HepG2 (cell line): ENCODE data around the gene FBXO4. TPM values are rescaled to one million over a fixed set of nuclear protein-coding genes. Genes with fewer than 3 reads are reported as not detected.

Source experiments
- CHD4 ChIP-seq: fragments of 200-600 bp; sonication (generic); IDR thresholded peaks from 2 replicates; pipeline ENCODE4 v1.7.0; 2017; ENCODE audit warnings: mild to moderate bottlenecking, low read length, borderline replicate concordance
- ETV5 ChIP-seq: IDR thresholded peaks from 2 replicates; pipeline ENCODE4 v1.6.1; 2018; ENCODE audit warnings: missing biosample characterization, missing genetic modification reagents, inconsistent platforms, borderline replicate concordance
- HNRNPUL1 ChIP-seq: fragments of 200-400 bp; formaldehyde crosslinking; IDR thresholded peaks from 2 replicates; pipeline ENCODE4 v1.6.1; 2017; ENCODE audit warnings: low read depth, mild to moderate bottlenecking, low read length, moderate library complexity
- PHF21A ChIP-seq: sonication (generic); formaldehyde crosslinking; IDR thresholded peaks from 2 replicates; pipeline ENCODE4 v1.5.0; 2020; ENCODE audit warnings: mild to moderate bottlenecking, missing genetic modification reagents
- ZNF143 ChIP-seq: sonication (generic); formaldehyde crosslinking; IDR thresholded peaks from 2 replicates; pipeline ENCODE4 v1.4.0; 2020; ENCODE audit warnings: missing genetic modification reagents
- ZNF367 ChIP-seq: sonication (generic); formaldehyde crosslinking; IDR thresholded peaks from 2 replicates; pipeline ENCODE4 v1.4.0; 2020; ENCODE audit warnings: missing genetic modification reagents, borderline replicate concordance
- ZSCAN22 ChIP-seq: sonication (generic); formaldehyde crosslinking; IDR thresholded peaks from 2 replicates; pipeline ENCODE4 v1.4.0; 2020; ENCODE audit warnings: mild to moderate bottlenecking, missing genetic modification reagents
- polyA plus RNA-seq, 8 experiments: library from polyadenylated mRNA; depleted of rRNA in 3 of 8; stranded (reverse) in 7 of 8; unstranded in 1 of 8; fragments of >200 nt; fragmentation: Illumina TruSeq in 4 of 8; extraction: Trizol in 4 of 8; gene quantifications; 2 replicates each; pipeline versions ENCODE4 v1.2.1 to v1.2.3, GENCODE V29; 2011 to 2016; ENCODE audit warnings: low read depth in 4 of 8, missing spikeins in 1 of 8, mixed read lengths in 1 of 8; ENCODE audit not compliant: insufficient read depth in 1 of 8
- total RNA-seq, 5 experiments: library from RNA; depleted of rRNA; stranded (reverse); fragments of >200 nt; fragmentation: Illumina TruSeq; extraction: Trizol; gene quantifications; 2 replicates each; pipeline ENCODE4 v1.2.3, GENCODE V29; 2016; ENCODE audit warnings: low read depth in 1 of 5
- TF ChIP-seq, protein P1 (sequence below): sonication (generic); formaldehyde crosslinking; conservative IDR thresholded peaks from 2 replicates; pipeline ENCODE4 v1.8.0; 2022; ENCODE audit warnings: missing genetic modification reagents
- TF ChIP-seq, protein P2 (sequence below): sonication (generic); formaldehyde crosslinking; IDR thresholded peaks from 2 replicates; pipeline ENCODE4 v1.4.0; 2020; ENCODE audit warnings: mild to moderate bottlenecking, missing genetic modification reagents
- TF ChIP-seq, protein P3 (sequence below): sonication (generic); formaldehyde crosslinking; IDR thresholded peaks from 2 replicates; pipeline ENCODE4 v1.4.0; 2020; ENCODE audit warnings: missing genetic modification reagents
- TF ChIP-seq, protein P4 (sequence below): IDR thresholded peaks from 2 replicates; pipeline ENCODE4 v1.6.1; 2016

FBXO4 gene
- total and polyA plus RNA-seq, 2 of the 13 experiments (the other 11 are each of a cell fraction or from before 2014, with no cell fraction given), result 5.2 to 16.4 TPM

DNA sequence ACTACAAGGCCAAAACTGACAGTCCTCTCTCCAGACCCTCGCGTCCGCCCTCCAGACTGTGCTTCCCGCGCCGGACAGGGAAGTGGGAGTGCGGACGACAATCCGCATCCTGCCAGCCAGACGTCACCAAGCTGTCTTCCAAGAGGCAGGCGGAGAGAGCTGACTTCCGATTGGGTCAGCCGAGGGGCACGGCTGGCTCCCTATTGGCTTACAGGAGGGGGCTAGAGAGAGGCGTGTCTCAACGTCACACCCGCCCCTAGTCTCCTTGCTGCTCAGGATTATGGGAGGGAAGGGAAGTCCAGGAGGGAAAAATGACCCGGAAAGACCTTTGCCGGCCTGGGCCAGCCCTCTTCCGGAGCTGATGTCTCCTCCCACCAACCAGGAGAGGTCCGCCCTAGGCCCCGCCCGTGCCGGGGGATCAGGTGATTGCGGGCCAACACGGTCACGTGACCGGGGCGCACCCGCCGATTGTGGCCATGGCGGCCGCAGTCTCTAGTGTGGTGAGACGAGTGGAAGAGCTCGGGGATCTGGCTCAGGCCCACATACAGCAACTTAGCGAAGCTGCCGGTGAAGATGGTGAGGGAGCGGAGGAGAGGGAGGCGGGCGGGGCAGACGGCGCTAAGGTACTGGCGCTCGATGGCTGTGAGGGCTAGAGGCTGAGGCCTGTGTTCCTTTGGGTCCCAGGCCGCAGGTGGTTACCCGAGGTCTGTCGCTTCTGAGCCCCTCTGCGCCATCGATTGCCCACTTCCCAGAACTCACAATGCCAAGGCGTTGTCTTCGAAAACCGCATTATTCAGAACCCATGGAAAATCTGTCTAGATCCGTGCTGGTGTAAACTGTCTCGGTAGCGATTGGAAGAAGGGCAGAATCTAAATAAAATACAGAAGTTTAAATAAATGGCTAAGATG is 20.9 kb upstream of the FBXO4 start, which contains the start of gene RIMOC1 (continued):
- TF ChIP-seq, protein P1, sequence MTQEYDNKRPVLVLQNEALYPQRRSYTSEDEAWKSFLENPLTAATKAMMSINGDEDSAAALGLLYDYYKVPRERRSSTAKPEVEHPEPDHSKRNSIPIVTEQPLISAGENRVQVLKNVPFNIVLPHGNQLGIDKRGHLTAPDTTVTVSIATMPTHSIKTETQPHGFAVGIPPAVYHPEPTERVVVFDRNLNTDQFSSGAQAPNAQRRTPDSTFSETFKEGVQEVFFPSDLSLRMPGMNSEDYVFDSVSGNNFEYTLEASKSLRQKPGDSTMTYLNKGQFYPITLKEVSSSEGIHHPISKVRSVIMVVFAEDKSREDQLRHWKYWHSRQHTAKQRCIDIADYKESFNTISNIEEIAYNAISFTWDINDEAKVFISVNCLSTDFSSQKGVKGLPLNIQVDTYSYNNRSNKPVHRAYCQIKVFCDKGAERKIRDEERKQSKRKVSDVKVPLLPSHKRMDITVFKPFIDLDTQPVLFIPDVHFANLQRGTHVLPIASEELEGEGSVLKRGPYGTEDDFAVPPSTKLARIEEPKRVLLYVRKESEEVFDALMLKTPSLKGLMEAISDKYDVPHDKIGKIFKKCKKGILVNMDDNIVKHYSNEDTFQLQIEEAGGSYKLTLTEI (CRISPR knock-in tag), result no peak
- TF ChIP-seq CHD4, result no peak
- TF ChIP-seq, protein P2, sequence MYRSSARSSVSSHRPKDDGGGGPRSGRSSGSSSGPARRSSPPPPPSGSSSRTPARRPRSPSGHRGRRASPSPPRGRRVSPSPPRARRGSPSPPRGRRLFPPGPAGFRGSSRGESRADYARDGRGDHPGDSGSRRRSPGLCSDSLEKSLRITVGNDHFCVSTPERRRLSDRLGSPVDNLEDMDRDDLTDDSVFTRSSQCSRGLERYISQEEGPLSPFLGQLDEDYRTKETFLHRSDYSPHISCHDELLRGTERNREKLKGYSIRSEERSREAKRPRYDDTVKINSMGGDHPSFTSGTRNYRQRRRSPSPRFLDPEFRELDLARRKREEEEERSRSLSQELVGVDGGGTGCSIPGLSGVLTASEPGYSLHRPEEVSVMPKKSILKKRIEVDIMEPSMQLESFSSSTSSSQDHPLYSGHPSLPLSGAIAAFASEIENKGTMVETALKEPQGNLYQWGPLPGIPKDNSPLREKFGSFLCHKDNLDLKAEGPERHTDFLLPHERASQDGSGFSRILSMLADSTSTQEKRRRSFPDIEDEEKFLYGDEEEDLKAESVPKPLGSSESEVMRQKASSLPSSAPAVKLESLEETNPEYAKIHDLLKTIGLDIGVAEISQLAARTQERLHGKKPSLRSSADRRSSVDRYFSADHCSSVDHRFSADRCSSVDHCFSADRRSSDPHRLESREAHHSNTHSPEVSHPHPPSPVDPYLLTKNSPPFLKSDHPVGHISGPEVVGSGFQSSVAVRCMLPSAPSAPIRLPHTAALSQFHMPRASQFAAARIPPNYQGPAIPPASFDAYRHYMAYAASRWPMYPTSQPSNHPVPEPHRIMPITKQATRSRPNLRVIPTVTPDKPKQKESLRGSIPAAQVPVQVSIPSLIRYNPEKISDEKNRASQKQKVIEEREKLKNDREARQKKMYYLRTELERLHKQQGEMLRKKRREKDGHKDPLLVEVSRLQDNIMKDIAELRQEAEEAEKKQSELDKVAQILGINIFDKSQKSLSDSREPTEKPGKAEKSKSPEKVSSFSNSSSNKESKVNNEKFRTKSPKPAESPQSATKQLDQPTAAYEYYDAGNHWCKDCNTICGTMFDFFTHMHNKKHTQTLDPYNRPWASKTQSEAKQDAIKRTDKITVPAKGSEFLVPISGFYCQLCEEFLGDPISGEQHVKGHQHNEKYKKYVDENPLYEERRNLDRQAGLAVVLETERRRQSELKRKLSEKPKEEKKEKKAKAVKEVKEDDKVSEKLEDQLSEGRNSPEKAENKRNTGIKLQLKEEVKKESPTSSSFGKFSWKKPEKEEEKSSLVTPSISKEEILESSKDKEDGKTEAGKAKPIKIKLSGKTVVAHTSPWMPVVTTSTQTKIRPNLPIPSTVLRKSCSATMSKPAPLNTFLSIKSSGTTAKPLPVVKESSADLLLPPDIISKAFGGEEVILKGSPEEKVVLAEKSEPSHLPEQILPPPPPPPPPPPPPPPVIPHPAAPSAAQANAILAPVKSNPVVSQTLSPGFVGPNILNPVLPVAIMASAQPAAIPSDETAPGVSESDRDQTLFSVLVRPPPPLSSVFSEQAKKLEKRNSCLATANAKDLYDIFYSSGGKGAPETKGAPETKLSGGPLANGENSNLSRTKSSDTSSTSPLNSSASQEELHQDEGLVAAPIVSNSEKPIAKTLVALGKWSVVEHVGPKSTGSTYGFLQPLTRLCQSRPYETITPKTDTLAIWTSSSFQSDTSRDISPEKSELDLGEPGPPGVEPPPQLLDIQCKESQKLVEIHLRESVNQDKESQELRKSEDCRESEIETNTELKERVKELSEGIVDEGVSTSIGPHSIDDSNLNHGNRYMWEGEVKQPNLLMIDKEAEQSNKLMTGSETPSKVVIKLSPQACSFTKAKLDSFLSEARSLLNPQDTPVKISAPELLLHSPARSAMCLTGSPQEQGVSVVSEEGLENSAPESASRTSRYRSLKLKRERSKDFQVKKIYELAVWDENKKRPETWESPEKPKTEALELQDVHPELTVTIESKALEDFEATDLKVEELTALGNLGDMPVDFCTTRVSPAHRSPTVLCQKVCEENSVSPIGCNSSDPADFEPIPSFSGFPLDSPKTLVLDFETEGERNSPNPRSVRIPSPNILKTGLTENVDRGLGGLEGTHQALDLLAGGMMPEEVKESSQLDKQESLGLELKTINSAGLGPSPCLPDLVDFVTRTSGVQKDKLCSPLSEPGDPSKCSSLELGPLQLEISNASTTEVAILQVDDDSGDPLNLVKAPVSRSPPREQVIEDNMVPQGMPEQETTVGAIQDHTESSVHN (CRISPR knock-in tag), result 0 out of 2 replicates have a peak, but pooled peaks have one; percentile 72
- peak; percentile 72; the same call in 1 of the 2 replicates for TF ChIP-seq ZNF367 (CRISPR knock-in tag)
- TF ChIP-seq, protein P3, sequence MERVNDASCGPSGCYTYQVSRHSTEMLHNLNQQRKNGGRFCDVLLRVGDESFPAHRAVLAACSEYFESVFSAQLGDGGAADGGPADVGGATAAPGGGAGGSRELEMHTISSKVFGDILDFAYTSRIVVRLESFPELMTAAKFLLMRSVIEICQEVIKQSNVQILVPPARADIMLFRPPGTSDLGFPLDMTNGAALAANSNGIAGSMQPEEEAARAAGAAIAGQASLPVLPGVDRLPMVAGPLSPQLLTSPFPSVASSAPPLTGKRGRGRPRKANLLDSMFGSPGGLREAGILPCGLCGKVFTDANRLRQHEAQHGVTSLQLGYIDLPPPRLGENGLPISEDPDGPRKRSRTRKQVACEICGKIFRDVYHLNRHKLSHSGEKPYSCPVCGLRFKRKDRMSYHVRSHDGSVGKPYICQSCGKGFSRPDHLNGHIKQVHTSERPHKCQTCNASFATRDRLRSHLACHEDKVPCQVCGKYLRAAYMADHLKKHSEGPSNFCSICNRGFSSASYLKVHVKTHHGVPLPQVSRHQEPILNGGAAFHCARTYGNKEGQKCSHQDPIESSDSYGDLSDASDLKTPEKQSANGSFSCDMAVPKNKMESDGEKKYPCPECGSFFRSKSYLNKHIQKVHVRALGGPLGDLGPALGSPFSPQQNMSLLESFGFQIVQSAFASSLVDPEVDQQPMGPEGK, result 0 out of 2 replicates have a peak, but pooled peaks have one; percentile 42
- TF ChIP-seq, protein P4, sequence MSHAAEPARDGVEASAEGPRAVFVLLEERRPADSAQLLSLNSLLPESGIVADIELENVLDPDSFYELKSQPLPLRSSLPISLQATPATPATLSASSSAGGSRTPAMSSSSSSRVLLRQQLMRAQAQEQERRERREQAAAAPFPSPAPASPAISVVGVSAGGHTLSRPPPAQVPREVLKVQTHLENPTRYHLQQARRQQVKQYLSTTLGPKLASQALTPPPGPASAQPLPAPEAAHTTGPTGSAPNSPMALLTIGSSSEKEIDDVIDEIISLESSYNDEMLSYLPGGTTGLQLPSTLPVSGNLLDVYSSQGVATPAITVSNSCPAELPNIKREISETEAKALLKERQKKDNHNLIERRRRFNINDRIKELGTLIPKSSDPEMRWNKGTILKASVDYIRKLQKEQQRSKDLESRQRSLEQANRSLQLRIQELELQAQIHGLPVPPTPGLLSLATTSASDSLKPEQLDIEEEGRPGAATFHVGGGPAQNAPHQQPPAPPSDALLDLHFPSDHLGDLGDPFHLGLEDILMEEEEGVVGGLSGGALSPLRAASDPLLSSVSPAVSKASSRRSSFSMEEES (CRISPR knock-in tag), result peak; percentile 98
- TF ChIP-seq PHF21A (CRISPR knock-in tag), result peak; percentile 76; the same call in 1 of the 2 replicates
- peak; percentile 58; the same call in 1 of the 2 replicates for TF ChIP-seq ZSCAN22 (CRISPR knock-in tag)
- TF ChIP-seq ZNF143 (CRISPR knock-in tag), result peak; percentile 87
- no peak for TF ChIP-seq HNRNPUL1
- TF ChIP-seq ETV5 (CRISPR knock-in tag), result peak; percentile 81; the same call in 1 of the 2 replicates
